Embryonic facial prominence (tissue), 1 donor: ENCODE data around the gene DDOST.
"Not testable (repeated sequence)": the region's sequence is repeated elsewhere in the genome, so short reads cannot be mapped to it uniquely, and the experiment has no call there.

ENCODE experiments used
- DNase-seq: peaks from one replicate; pipeline ENCODE4 v3.0.0-alpha.2; 2016; ENCODE audit errors: extremely low spot score

The DDOST gene

GRCh38 chr1:20625176-20626097 lies 35.7 kb downstream of the DDOST start:
- DNase-seq, result no peak

- DNase-seq, result no peak
Observed at GRCh38 chr1:20624709-20625108, 36.5 kb downstream of the DDOST start.

GRCh38 chr1:20621012-20621411 lies 40.2 kb downstream of the DDOST start:
- DNase-seq, result no peak

GRCh38 chr1:20619999-20620398 lies 41.2 kb downstream of the DDOST start:
- no peak for DNase-seq

GRCh38 chr1:20618550-20618949 lies 42.6 kb downstream of the DDOST start:
- DNase-seq, result no peak

GRCh38 chr1:20616847-20617487 lies 44.2 kb downstream of the DDOST start:
- DNase-seq, result no peak

- no peak for DNase-seq
Observed at GRCh38 chr1:20615946-20616846, 45.0 kb downstream of the DDOST start.

- no peak for DNase-seq
Observed at GRCh38 chr1:20614131-20614579, 47.0 kb downstream of the DDOST start.

GRCh38 chr1:20612221-20612746 lies 48.9 kb downstream of the DDOST start:
- DNase-seq, result no peak

- DNase-seq, result no peak
Observed at GRCh38 chr1:20611652-20612051, 49.5 kb downstream of the DDOST start.

- no peak for DNase-seq
Observed at GRCh38 chr1:20610970-20611369, 50.2 kb downstream of the DDOST start.

GRCh38 chr1:20609541-20609940 lies 51.6 kb downstream of the DDOST start:
- no peak for DNase-seq

GRCh38 chr1:20606801-20607570 lies 54.2 kb downstream of the DDOST start:
- DNase-seq, result not testable (repeated sequence)

- DNase-seq, result no peak
Observed at GRCh38 chr1:20604678-20605077, 56.5 kb downstream of the DDOST start.

GRCh38 chr1:20603504-20604464 lies 57.4 kb downstream of the DDOST start:
- no peak for DNase-seq

GRCh38 chr1:20602851-20603450 lies 58.2 kb downstream of the DDOST start:
- DNase-seq, result no peak
